ENCODE results near the gene LBP.
"Not testable (repeated sequence)": the region's sequence is repeated elsewhere in the genome, so short reads cannot be mapped to it uniquely, and the experiment has no call there.

The LBP gene

GRCh38 chr20:38308447-38308846 is 37.8 kb upstream of the LBP start:
- TF ChIP-seq POLR2A (IDR thresholded peaks at IDR 0.05; ENCODE audit: low read depth, low read length): no peak
- DNase-seq (ENCODE audit: insufficient read length, low spot score): no peak
- FAIRE-seq: no peak

GRCh38 chr20:38311091-38311490 is 35.2 kb upstream of the LBP start:
- FAIRE-seq (no peak), DNase-seq (ENCODE audit: insufficient read length, low spot score) (no peak)
- no peak for TF ChIP-seq POLR2A (IDR thresholded peaks at IDR 0.05; ENCODE audit: low read depth, low read length)

- FAIRE-seq (no peak), DNase-seq (ENCODE audit: insufficient read length, low spot score) (no peak)
- TF ChIP-seq POLR2A (IDR thresholded peaks at IDR 0.05; ENCODE audit: low read depth, low read length): no peak
These were observed 34.8 kb upstream of the LBP start for GRCh38 chr20:38311491-38311890.

GRCh38 chr20:38313676-38314075 is 32.6 kb upstream of the LBP start:
- no peak for TF ChIP-seq POLR2A (IDR thresholded peaks at IDR 0.05; ENCODE audit: low read depth, low read length)

GRCh38 chr20:38314350-38314749 is 31.9 kb upstream of the LBP start:
- DNase-seq (ENCODE audit: insufficient read length, low spot score); FAIRE-seq: not testable (repeated sequence)

More at GRCh38 chr20:38313676-38314075, 32.6 kb upstream of the LBP start:
- no peak for DNase-seq (ENCODE audit: insufficient read length, low spot score)
- no peak for FAIRE-seq

- TF ChIP-seq POLR2A (IDR thresholded peaks at IDR 0.05; ENCODE audit: low read depth, low read length): no peak
- no peak for FAIRE-seq
- no peak for DNase-seq (ENCODE audit: insufficient read length, low spot score)
These were observed 30.9 kb upstream of the LBP start for GRCh38 chr20:38315290-38315966.

- no peak for TF ChIP-seq POLR2A (IDR thresholded peaks at IDR 0.05; ENCODE audit: low read depth, low read length)
- FAIRE-seq: no peak
These were observed 29.9 kb upstream of the LBP start for GRCh38 chr20:38316341-38316740.

GRCh38 chr20:38317422-38317821 is 28.9 kb upstream of the LBP start:
- FAIRE-seq (no peak), DNase-seq (ENCODE audit: insufficient read length, low spot score) (no peak)
- TF ChIP-seq POLR2A (IDR thresholded peaks at IDR 0.05; ENCODE audit: low read depth, low read length): no peak

More at GRCh38 chr20:38316341-38316740, 29.9 kb upstream of the LBP start:
- no peak for DNase-seq (ENCODE audit: insufficient read length, low spot score)

- no peak for FAIRE-seq
- no peak for TF ChIP-seq POLR2A (IDR thresholded peaks at IDR 0.05; ENCODE audit: low read depth, low read length)
- DNase-seq (ENCODE audit: insufficient read length, low spot score): no peak
These were observed 26.1 kb upstream of the LBP start for GRCh38 chr20:38320221-38320620.

- no peak for FAIRE-seq
- peak; percentile 38 for DNase-seq (ENCODE audit: insufficient read length, low spot score)
- TF ChIP-seq POLR2A (IDR thresholded peaks at IDR 0.05; ENCODE audit: low read depth, low read length): no peak
These were observed 24.2 kb upstream of the LBP start for GRCh38 chr20:38321959-38322598.

- no peak for FAIRE-seq
- no peak for TF ChIP-seq POLR2A (IDR thresholded peaks at IDR 0.05; ENCODE audit: low read depth, low read length)
These were observed 22.1 kb upstream of the LBP start for GRCh38 chr20:38324159-38324558.

GRCh38 chr20:38325167-38325566 is 21.1 kb upstream of the LBP start:
- TF ChIP-seq POLR2A (IDR thresholded peaks at IDR 0.05; ENCODE audit: low read depth, low read length): no peak
- FAIRE-seq (no peak), DNase-seq (ENCODE audit: insufficient read length, low spot score) (no peak)

More at GRCh38 chr20:38324159-38324558, 22.1 kb upstream of the LBP start:
- DNase-seq (ENCODE audit: insufficient read length, low spot score): no peak

- DNase-seq (ENCODE audit: insufficient read length, low spot score) (no peak), FAIRE-seq (no peak)
- no peak for TF ChIP-seq POLR2A (IDR thresholded peaks at IDR 0.05; ENCODE audit: low read depth, low read length)
These were observed 20.4 kb upstream of the LBP start for GRCh38 chr20:38325905-38326304.

GRCh38 chr20:38326309-38326708 is 20.0 kb upstream of the LBP start:
- DNase-seq (ENCODE audit: insufficient read length, low spot score) (no peak), FAIRE-seq (no peak)
- TF ChIP-seq POLR2A (IDR thresholded peaks at IDR 0.05; ENCODE audit: low read depth, low read length): no peak

- FAIRE-seq: no peak
- TF ChIP-seq POLR2A (IDR thresholded peaks at IDR 0.05; ENCODE audit: low read depth, low read length): no peak
These were observed 15.6 kb upstream of the LBP start for GRCh38 chr20:38330638-38331037.

More at GRCh38 chr20:38330638-38331037, 15.6 kb upstream of the LBP start:
- no peak for DNase-seq (ENCODE audit: insufficient read length, low spot score)

All from H54 (cell line).